Mesenchymal stem cell (in vitro differentiated cells and primary cell): ENCODE results near the gene TBCK.

ENCODE experiments used
- DNase-seq: peaks from one replicate; pipeline ENCODE4 v3.0.0-alpha.2; 2013
- H2AFZ ChIP-seq: one replicate; pipeline ENCODE4 v1.6.1; 2013; ENCODE audit warnings: low read depth, mild to moderate bottlenecking, control low read depth, inconsistent platforms, low read length, moderate library complexity
- H2AK5ac ChIP-seq: 2 replicates; pipeline ENCODE4 v1.6.1; 2013; ENCODE audit warnings: low read length, moderate library complexity, mild to moderate bottlenecking, inconsistent platforms; ENCODE audit not compliant: severe bottlenecking
- H2BK120ac ChIP-seq: one replicate; pipeline ENCODE4 v1.6.1; 2013; ENCODE audit warnings: low read depth, mild to moderate bottlenecking, inconsistent platforms, low read length, moderate library complexity
- H2BK12ac ChIP-seq, 2 experiments: one replicate each; pipeline ENCODE4 v1.6.1; 2013; ENCODE audit warnings: inconsistent platforms in 2 of 2, low read length in 2 of 2, mild to moderate bottlenecking in 2 of 2, moderate library complexity in 2 of 2, control low read depth in 1 of 2
- H2BK15ac ChIP-seq: one replicate; pipeline ENCODE4 v1.6.1; 2013; ENCODE audit warnings: mild to moderate bottlenecking, low read depth, inconsistent platforms; ENCODE audit not compliant: poor library complexity, severe bottlenecking
- H2BK5ac ChIP-seq: 2 replicates; pipeline ENCODE4 v1.6.1; 2013; ENCODE audit warnings: low read depth, mild to moderate bottlenecking, low read length, control low read depth, inconsistent platforms; ENCODE audit not compliant: poor library complexity, severe bottlenecking
- H3K14ac ChIP-seq, 2 experiments: one replicate each; pipeline ENCODE4 v1.6.1; 2013; ENCODE audit warnings: inconsistent platforms in 2 of 2, low read length in 2 of 2, control low read depth in 1 of 2, mild to moderate bottlenecking in 1 of 2, moderate library complexity in 1 of 2
- H3K18ac ChIP-seq, 2 experiments: one replicate each; pipeline ENCODE4 v1.6.1; 2013; ENCODE audit warnings: inconsistent platforms in 2 of 2, low read length in 2 of 2, control low read depth in 1 of 2, low read depth in 1 of 2, mild to moderate bottlenecking in 1 of 2
- H3K23ac ChIP-seq, 2 experiments: one replicate each; pipeline ENCODE4 v1.6.1; 2013; ENCODE audit warnings: inconsistent platforms in 2 of 2, low read length in 2 of 2, mild to moderate bottlenecking in 2 of 2, moderate library complexity in 2 of 2, control low read depth in 1 of 2
- H3K27ac ChIP-seq: 2 replicates; pipeline ENCODE4 v1.5.1; 2013; ENCODE audit warnings: mild to moderate bottlenecking, moderate library complexity, low read length, control low read depth, inconsistent platforms; ENCODE audit not compliant: poor library complexity, severe bottlenecking
- H3K27me3 ChIP-seq, 2 experiments: 2 replicates each; pipeline versions ENCODE4 v1.6.1 to v1.7.0; 2013; ENCODE audit warnings: low read length in 2 of 2, mild to moderate bottlenecking in 2 of 2, moderate library complexity in 2 of 2, control low read depth in 1 of 2, inconsistent platforms in 1 of 2; ENCODE audit not compliant: control insufficient read depth in 1 of 2, insufficient read depth in 1 of 2
- H3K36me3 ChIP-seq, 2 experiments: 2 replicates each; pipeline versions ENCODE4 v1.6.1 to v1.7.0; 2013; ENCODE audit warnings: low read length in 2 of 2, control low read depth in 1 of 2, inconsistent platforms in 1 of 2, low read depth in 1 of 2, mild to moderate bottlenecking in 1 of 2; ENCODE audit not compliant: insufficient read depth in 2 of 2, control insufficient read depth in 1 of 2
- H3K4ac ChIP-seq, 2 experiments: one replicate each; pipeline ENCODE4 v1.6.1; 2013; ENCODE audit warnings: inconsistent platforms in 2 of 2, low read length in 2 of 2, mild to moderate bottlenecking in 2 of 2, moderate library complexity in 2 of 2, control low read depth in 1 of 2, low read depth in 1 of 2
- H3K4me1 ChIP-seq: 2 replicates; pipeline ENCODE4 v1.6.1; 2013; ENCODE audit warnings: low read depth, low read length, control low read depth; ENCODE audit not compliant: control insufficient read depth, insufficient read depth
- H3K4me2 ChIP-seq: 2 replicates; pipeline ENCODE4 v1.6.1; 2013; ENCODE audit warnings: low read length, mild to moderate bottlenecking, inconsistent platforms; ENCODE audit not compliant: poor library complexity, severe bottlenecking
- H3K4me3 ChIP-seq, 2 experiments: 2 replicates each; pipeline versions ENCODE4 v1.5.1 to v1.7.0; 2013; ENCODE audit warnings: low read length in 2 of 2, mild to moderate bottlenecking in 2 of 2, control low read depth in 1 of 2, low read depth in 1 of 2; ENCODE audit not compliant: insufficient read depth in 1 of 2
- H3K79me1 ChIP-seq: replicated peaks from 2 replicates; pipeline ENCODE4 v1.6.1; 2013; ENCODE audit warnings: mild to moderate bottlenecking, control low read depth, low read length, inconsistent platforms; ENCODE audit not compliant: poor library complexity, severe bottlenecking
- H3K9ac ChIP-seq: 2 replicates; pipeline ENCODE4 v1.7.0; 2013; ENCODE audit warnings: mild to moderate bottlenecking, low read length, moderate library complexity
- H3K9me3 ChIP-seq: 2 replicates; pipeline ENCODE4 v1.7.0; 2013; ENCODE audit warnings: mild to moderate bottlenecking, low read length; ENCODE audit not compliant: control insufficient read depth
- H4K8ac ChIP-seq: one replicate; pipeline ENCODE4 v1.6.1; 2013; ENCODE audit warnings: inconsistent platforms, mild to moderate bottlenecking, low read length, moderate library complexity
- H4K91ac ChIP-seq: one replicate; pipeline ENCODE4 v1.6.1; 2013; ENCODE audit warnings: mild to moderate bottlenecking, low read length, inconsistent platforms
- WGBS: methylation state at CpG from one replicate; pipeline ENCODE4 v1.1.7; 2013; ENCODE audit warnings: mixed read lengths; 5-methylcytosine and 5-hydroxymethylcytosine counted together

The TBCK gene

GRCh38 chr4:106269711-106270110 lies 46.3 kb downstream of the TBCK start:
- Histone ChIP-seq H3K9me3 (no peaks in the 10 kb centered on the region), H3K79me1 (peaks cover 8% of the 10 kb centered on the region), H3K18ac (no peak overlapping the region), H3K27me3 (no peaks in the 10 kb centered on the region), H2AFZ (no peak overlapping the region), H3K36me3 (peaks cover 0 to 5% of the 10 kb centered on the region in 2 experiments), H3K4ac (no peak overlapping the region), H2BK12ac (no peak overlapping the region), H2BK15ac (no peak overlapping the region), H3K9ac (peak overlapping the region; percentile 4), H3K4me2 (no peak overlapping the region), H2BK5ac (no peak overlapping the region), H4K91ac (no peak overlapping the region), H3K27ac (no peak overlapping the region), H3K4me3 (no peak overlapping the region), H3K23ac (no peak overlapping the region), H4K8ac (no peak overlapping the region), H3K14ac (no peak overlapping the region), H2BK120ac (no peak overlapping the region), H2AK5ac (no peak overlapping the region), H3K4me1 (no peaks in the 10 kb centered on the region)
- 100% methylated on average over 1 of the region's 2 CpGs for WGBS
- no peak for DNase-seq

- Histone ChIP-seq H3K36me3 (no peaks in the 10 kb centered on the region), H3K9ac (no peak overlapping the region), H2BK12ac (no peak overlapping the region), H2BK5ac (no peak overlapping the region), H4K91ac (no peak overlapping the region), H3K27ac (no peak overlapping the region), H4K8ac (no peak overlapping the region), H3K18ac (no peak overlapping the region), H3K27me3 (no peaks in the 10 kb centered on the region), H3K14ac (no peak overlapping the region), H3K23ac (no peak overlapping the region), H2BK15ac (no peak overlapping the region), H2AFZ (no peak overlapping the region), H3K4me2 (no peak overlapping the region), H3K4me3 (no peak overlapping the region), H3K4me1 (no peaks in the 10 kb centered on the region), H3K4ac (no peak overlapping the region), H3K79me1 (peaks cover 4% of the 10 kb centered on the region), H3K9me3 (no peaks in the 10 kb centered on the region), H2AK5ac (no peak overlapping the region), H2BK120ac (no peak overlapping the region)
- DNase-seq: no peak
Observed at GRCh38 chr4:106268786-106269185, 47.2 kb downstream of the TBCK start.

GRCh38 chr4:106266201-106266600 lies 49.8 kb downstream of the TBCK start:
- H3K4me3 ChIP-seq: no peak overlapping the region

GRCh38 chr4:106264331-106264728 lies 51.7 kb downstream of the TBCK start:
- H2BK5ac ChIP-seq: no peak overlapping the region
- H3K9me3 ChIP-seq: no peaks in the 10 kb centered on the region
- no peak overlapping the region for H3K4me3 ChIP-seq
- no peak overlapping the region for H4K91ac ChIP-seq
- no peak overlapping the region for H3K18ac ChIP-seq
- H3K79me1 ChIP-seq: peaks cover 1% of the 10 kb centered on the region
- no peaks in the 10 kb centered on the region for H3K4me1 ChIP-seq
- H3K23ac ChIP-seq: no peak overlapping the region
- no peak overlapping the region for H3K9ac ChIP-seq
- 69% methylated on average over 2 of the region's 4 CpGs for WGBS
- peak; percentile 20 for DNase-seq
- no peak overlapping the region for H2BK120ac ChIP-seq
- H4K8ac ChIP-seq: no peak overlapping the region
- no peaks in the 10 kb centered on the region for H3K27me3 ChIP-seq
- no peak overlapping the region for H2AK5ac ChIP-seq
- no peak overlapping the region for H2BK15ac ChIP-seq
- no peak overlapping the region for H3K27ac ChIP-seq
- no peaks in the 10 kb centered on the region for H3K36me3 ChIP-seq
- H2BK12ac ChIP-seq: no peak overlapping the region
- no peak overlapping the region for H3K4ac ChIP-seq
- H3K4me2 ChIP-seq: no peak overlapping the region
- no peak overlapping the region for H3K14ac ChIP-seq
- no peak overlapping the region for H2AFZ ChIP-seq

More at GRCh38 chr4:106266201-106266600, 49.8 kb downstream of the TBCK start:
- no peak overlapping the region for H2AFZ ChIP-seq
- H3K36me3 ChIP-seq: no peaks in the 10 kb centered on the region
- H2BK15ac ChIP-seq: no peak overlapping the region
- peak; percentile 70 for DNase-seq
- H3K23ac ChIP-seq: no peak overlapping the region
- H4K91ac ChIP-seq: no peak overlapping the region
- no peak overlapping the region for H3K4ac ChIP-seq
- no peaks in the 10 kb centered on the region for H3K9me3 ChIP-seq
- H3K27me3 ChIP-seq: no peaks in the 10 kb centered on the region
- no peak overlapping the region for H3K14ac ChIP-seq
- H3K79me1 ChIP-seq: peaks cover 1% of the 10 kb centered on the region
- H2BK12ac ChIP-seq: no peak overlapping the region
- H3K9ac ChIP-seq: no peak overlapping the region
- H3K27ac ChIP-seq: no peak overlapping the region
- H3K4me2 ChIP-seq: no peak overlapping the region
- no peak overlapping the region for H2BK120ac ChIP-seq
- H3K18ac ChIP-seq: no peak overlapping the region
- no peak overlapping the region for H2BK5ac ChIP-seq
- no peak overlapping the region for H4K8ac ChIP-seq
- no peak overlapping the region for H2AK5ac ChIP-seq
- no peaks in the 10 kb centered on the region for H3K4me1 ChIP-seq
